ENCODE data around the gene CARD9. TPM values are rescaled to one million over a fixed set of nuclear protein-coding genes. Genes with fewer than 3 reads are reported as not detected.
A peak's percentile ranks its signal among the peaks of the same experiment; 100 is the strongest.
"Not testable (repeated sequence)": the region's sequence is repeated elsewhere in the genome, so short reads cannot be mapped to it uniquely, and the experiment has no call there.

Gene CARD9
- polyA plus RNA-seq, 6 donors from 2014 or later = 0.16 to 0.52 (median 0.33) TPM; not detected in 1

- peak overlapping the region in 3 of 8 donors; percentile 56 to 86 (median 86) for H3K4me3 Mint-ChIP-seq
- peaks cover 3 to 22% (median 7%) of the 10 kb centered on the region in 3 donors for H3K4me1 Mint-ChIP-seq
- ATAC-seq (ENCODE audit: low read depth in 2 of 2) = no peak
- H3K9me3 Mint-ChIP-seq = no peaks in the 10 kb centered on the region
- H3K27ac Mint-ChIP-seq = peak overlapping the region in 2 of 6 donors; percentile 47 to 62
- DNase-seq = no peak
- H3K27me3 Mint-ChIP-seq = peaks cover 0 to 13% (median 0%) of the 10 kb centered on the region in 3 donors
- H3K36me3 Mint-ChIP-seq = no peaks in the 10 kb centered on the region
These were observed 11.6 kb downstream of the CARD9 start for GRCh38 chr9:136361754-136362449.

- DNase-seq (no peak), ATAC-seq (ENCODE audit: low read depth in 2 of 2) (no peak)
- H3K36me3 Mint-ChIP-seq = no peaks in the 10 kb centered on the region
- H3K9me3 Mint-ChIP-seq = no peaks in the 10 kb centered on the region
- peaks cover 3 to 19% (median 7%) of the 10 kb centered on the region in 3 donors for H3K4me1 Mint-ChIP-seq
- H3K27ac Mint-ChIP-seq = no peak overlapping the region
- H3K27me3 Mint-ChIP-seq = peaks cover 0 to 10% (median 0%) of the 10 kb centered on the region in 3 donors
- H3K4me3 Mint-ChIP-seq = peak overlapping the region in 1 of 8 donors; percentile 41
These were observed 12.3 kb downstream of the CARD9 start for GRCh38 chr9:136361047-136361753.

GRCh38 chr9:136359774-136360718, 13.4 kb downstream of the CARD9 start:
- Mint-ChIP-seq H3K9me3 (no peaks in the 10 kb centered on the region), H3K4me3 (peak overlapping the region in 4 of 8 donors; percentile 6 to 73 (median 49)), H3K27me3 (no peaks in the 10 kb centered on the region), H3K27ac (peak overlapping the region in 1 of 6 donors; percentile 15), H3K4me1 (peaks cover 3 to 10% (median 4%) of the 10 kb centered on the region in 3 donors), H3K36me3 (no peaks in the 10 kb centered on the region)
- DNase-seq (no peak), ATAC-seq (ENCODE audit: low read depth in 2 of 2) (no peak)

- Mint-ChIP-seq H3K27ac (no peak overlapping the region), H3K36me3 (no peaks in the 10 kb centered on the region), H3K4me1 (peaks cover 3 to 10% (median 4%) of the 10 kb centered on the region in 3 donors), H3K9me3 (no peaks in the 10 kb centered on the region), H3K4me3 (no peak overlapping the region), H3K27me3 (no peaks in the 10 kb centered on the region)
- ATAC-seq (ENCODE audit: low read depth in 2 of 2) (no peak), DNase-seq (no peak)
These were observed 14.6 kb downstream of the CARD9 start for GRCh38 chr9:136358888-136359287.

GRCh38 chr9:136358016-136358415, 15.5 kb downstream of the CARD9 start:
- Mint-ChIP-seq H3K4me1 (peaks cover 3 to 9% (median 4%) of the 10 kb centered on the region in 3 donors), H3K36me3 (no peaks in the 10 kb centered on the region), H3K4me3 (peak overlapping the region in 1 of 8 donors; percentile 33), H3K9me3 (no peaks in the 10 kb centered on the region), H3K27me3 (no peaks in the 10 kb centered on the region), H3K27ac (no peak overlapping the region)
- ATAC-seq (ENCODE audit: low read depth in 2 of 2) (no peak), DNase-seq (no peak)

- Mint-ChIP-seq H3K36me3 (no peaks in the 10 kb centered on the region), H3K27me3 (no peaks in the 10 kb centered on the region), H3K27ac (no peak overlapping the region), H3K4me3 (no peak overlapping the region), H3K9me3 (no peaks in the 10 kb centered on the region), H3K4me1 (peaks cover 0 to 1% (median 0%) of the 10 kb centered on the region in 3 donors)
- DNase-seq (no peak), ATAC-seq (ENCODE audit: low read depth in 2 of 2) (no peak)
These were observed 16.2 kb downstream of the CARD9 start for GRCh38 chr9:136357202-136357725.

GRCh38 chr9:136355616-136356557, 17.6 kb downstream of the CARD9 start:
- H3K9me3 Mint-ChIP-seq = no peaks in the 10 kb centered on the region
- DNase-seq = no peak

GRCh38 chr9:136354592-136355085, 18.8 kb downstream of the CARD9 start:
- H3K4me1 Mint-ChIP-seq = no peaks in the 10 kb centered on the region
- no peaks in the 10 kb centered on the region for H3K27me3 Mint-ChIP-seq
- H3K27ac Mint-ChIP-seq = no peak overlapping the region
- DNase-seq = no peak
- no peaks in the 10 kb centered on the region for H3K9me3 Mint-ChIP-seq
- no peak overlapping the region for H3K4me3 Mint-ChIP-seq
- no peak for ATAC-seq (ENCODE audit: low read depth in 2 of 2)
- H3K36me3 Mint-ChIP-seq = no peaks in the 10 kb centered on the region

More at GRCh38 chr9:136355616-136356557, 17.6 kb downstream of the CARD9 start:
- no peak for ATAC-seq (ENCODE audit: low read depth in 2 of 2)
- no peaks in the 10 kb centered on the region for H3K4me1 Mint-ChIP-seq
- no peak overlapping the region for H3K4me3 Mint-ChIP-seq
- H3K27ac Mint-ChIP-seq = no peak overlapping the region
- no peaks in the 10 kb centered on the region for H3K27me3 Mint-ChIP-seq
- no peaks in the 10 kb centered on the region for H3K36me3 Mint-ChIP-seq

- no peak for DNase-seq
- ATAC-seq (ENCODE audit: low read depth in 2 of 2) = no peak
- Mint-ChIP-seq H3K9me3 (no peaks in the 10 kb centered on the region), H3K4me1 (no peaks in the 10 kb centered on the region), H3K27ac (no peak overlapping the region), H3K27me3 (no peaks in the 10 kb centered on the region), H3K4me3 (no peak overlapping the region), H3K36me3 (no peaks in the 10 kb centered on the region)
These were observed 19.5 kb downstream of the CARD9 start for GRCh38 chr9:136353757-136354488.

- Mint-ChIP-seq H3K36me3 (no peaks in the 10 kb centered on the region), H3K27ac (peak overlapping the region in 1 of 6 donors; percentile 20), H3K4me3 (no peak overlapping the region), H3K9me3 (no peaks in the 10 kb centered on the region), H3K27me3 (no peaks in the 10 kb centered on the region), H3K4me1 (no peaks in the 10 kb centered on the region)
- DNase-seq (no peak), ATAC-seq (ENCODE audit: low read depth in 2 of 2) (no peak)
These were observed 20.4 kb downstream of the CARD9 start for GRCh38 chr9:136353088-136353487.

GRCh38 chr9:136352682-136353081, 20.8 kb downstream of the CARD9 start:
- H3K27me3 Mint-ChIP-seq = no peaks in the 10 kb centered on the region
- no peak overlapping the region for H3K4me3 Mint-ChIP-seq
- H3K36me3 Mint-ChIP-seq = no peaks in the 10 kb centered on the region
- H3K9me3 Mint-ChIP-seq = no peaks in the 10 kb centered on the region
- DNase-seq (no peak), ATAC-seq (ENCODE audit: low read depth in 2 of 2) (no peak)
- H3K4me1 Mint-ChIP-seq = no peaks in the 10 kb centered on the region
- peak overlapping the region in 1 of 6 donors; percentile 20 for H3K27ac Mint-ChIP-seq

- not testable (repeated sequence) for DNase-seq; H3K36me3 Mint-ChIP-seq; H3K27ac Mint-ChIP-seq; H3K4me3 Mint-ChIP-seq; H3K9me3 Mint-ChIP-seq; H3K27me3 Mint-ChIP-seq; ATAC-seq (ENCODE audit: low read depth in 2 of 2); H3K4me1 Mint-ChIP-seq
These were observed 21.6 kb downstream of the CARD9 start for GRCh38 chr9:136351868-136352267.

Measured in naive B cell (primary cell).